ENCODE measurements around the gene XPR1.
"Not testable (repeated sequence)": the region's sequence is repeated elsewhere in the genome, so short reads cannot be mapped to it uniquely, and the experiment has no call there.

The XPR1 gene

DNA sequence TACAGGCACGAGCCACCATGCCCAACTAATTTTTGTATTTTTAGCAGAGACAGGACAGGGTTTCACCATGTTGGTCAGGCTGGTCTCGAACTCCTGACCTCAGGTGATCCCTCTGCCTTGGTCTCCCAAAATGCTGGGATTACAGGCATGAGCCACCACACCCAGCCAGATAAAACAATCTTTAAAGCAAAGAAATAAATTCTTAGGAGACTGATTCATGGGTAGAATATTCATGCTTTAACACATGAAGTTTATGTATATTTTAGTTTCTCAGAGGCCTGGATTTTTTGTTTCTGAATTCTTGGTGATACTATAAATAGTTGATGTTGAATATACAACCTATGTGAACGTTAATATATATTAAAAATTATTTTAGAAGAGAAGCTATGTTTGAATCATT, 153.5 kb downstream of the XPR1 start:
- DNase-seq (ENCODE audit: low read depth in 2 of 2): no peak

DNA sequence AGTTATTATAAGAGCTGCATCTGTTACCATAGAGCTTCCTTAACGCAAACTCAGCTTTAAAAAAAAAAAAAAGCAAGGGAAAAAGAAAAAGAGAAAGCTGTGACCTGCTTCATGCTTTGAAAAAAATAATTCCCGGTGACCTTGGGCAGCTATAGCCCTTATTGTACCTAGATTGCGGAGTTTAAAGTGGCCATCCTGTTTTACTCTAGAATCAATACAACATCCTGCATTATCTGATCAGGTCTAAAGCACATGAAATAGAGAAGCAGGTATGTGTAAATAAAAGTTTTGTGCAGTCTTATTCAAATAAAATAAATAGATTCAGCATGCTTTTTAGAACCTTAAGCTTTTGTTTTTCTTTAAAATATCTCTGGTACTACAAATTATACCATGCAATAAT, 154.1 kb downstream of the XPR1 start:
- no peak for DNase-seq (ENCODE audit: low read depth in 2 of 2)

DNA sequence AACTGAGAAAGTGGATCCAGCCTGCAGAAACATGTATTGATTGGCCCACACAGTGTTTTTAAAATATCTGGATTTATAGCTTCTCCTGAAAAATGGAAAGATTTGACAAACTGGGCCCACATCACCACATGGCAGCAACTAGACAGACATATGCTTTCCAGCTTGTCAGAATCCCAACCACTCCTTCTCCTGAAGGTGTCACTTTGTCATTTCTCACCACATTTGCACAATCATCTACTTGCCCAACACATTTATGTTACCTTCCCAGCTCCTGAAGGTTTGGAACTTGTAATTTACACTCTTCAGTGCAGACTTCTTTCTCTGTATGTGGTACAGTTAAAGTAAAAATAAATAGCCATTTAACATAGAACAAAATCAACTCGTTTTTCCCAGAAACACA, 154.8 kb downstream of the XPR1 start:
- DNase-seq (ENCODE audit: low read depth in 2 of 2): no peak

DNA sequence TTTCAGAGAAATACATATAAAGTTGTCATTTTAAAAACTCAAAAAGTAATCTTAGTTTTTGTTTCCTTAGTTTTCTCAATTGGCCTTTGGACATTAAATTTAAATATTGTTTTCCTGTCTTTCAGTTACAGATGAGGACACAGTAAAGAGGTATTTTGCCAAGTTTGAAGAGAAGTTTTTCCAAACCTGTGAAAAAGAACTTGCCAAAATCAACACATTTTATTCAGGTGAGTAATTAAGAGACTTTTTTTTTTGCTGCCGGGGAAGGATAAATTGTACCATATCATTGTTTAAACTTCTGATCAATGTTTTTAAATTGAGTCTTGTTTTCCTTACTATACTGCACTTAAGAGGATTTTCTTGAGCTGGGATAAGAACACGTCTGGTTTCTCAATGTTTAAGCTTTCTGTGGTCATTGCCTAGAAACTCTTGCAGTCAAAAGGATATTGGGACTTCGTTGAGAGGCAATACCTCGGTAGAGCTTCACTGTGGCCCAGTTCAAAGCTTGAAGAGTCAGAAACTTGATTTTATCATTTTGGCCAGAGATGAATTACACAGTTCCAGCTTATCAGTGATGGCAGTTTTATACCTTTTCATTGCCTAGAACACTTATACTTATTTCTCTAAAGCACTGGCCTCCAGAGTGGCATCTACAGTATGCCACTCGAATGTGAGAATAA, 155.9 kb downstream of the XPR1 start:
- DNase-seq (ENCODE audit: low read depth in 2 of 2): no peak

DNA sequence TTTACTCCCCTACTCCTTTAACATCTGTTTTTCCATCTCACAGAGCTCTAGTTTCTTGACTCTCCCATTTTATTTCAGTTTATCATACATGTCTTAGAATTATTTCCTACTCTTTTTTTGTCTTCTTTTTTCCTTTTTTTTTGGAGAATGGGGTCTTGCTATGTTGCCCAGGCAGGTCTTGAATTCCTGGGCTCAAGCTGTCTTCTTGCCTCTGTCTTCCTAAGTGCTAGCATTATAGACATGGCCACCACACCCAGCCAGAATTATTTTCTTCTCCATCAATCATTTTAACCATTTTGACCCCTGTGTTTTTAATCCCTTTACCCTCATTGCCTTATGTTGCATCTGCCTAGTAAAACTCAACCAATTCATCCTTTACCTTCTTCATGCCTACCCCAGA, 157.6 kb downstream of the XPR1 start:
- no peak for DNase-seq (ENCODE audit: low read depth in 2 of 2)

DNA sequence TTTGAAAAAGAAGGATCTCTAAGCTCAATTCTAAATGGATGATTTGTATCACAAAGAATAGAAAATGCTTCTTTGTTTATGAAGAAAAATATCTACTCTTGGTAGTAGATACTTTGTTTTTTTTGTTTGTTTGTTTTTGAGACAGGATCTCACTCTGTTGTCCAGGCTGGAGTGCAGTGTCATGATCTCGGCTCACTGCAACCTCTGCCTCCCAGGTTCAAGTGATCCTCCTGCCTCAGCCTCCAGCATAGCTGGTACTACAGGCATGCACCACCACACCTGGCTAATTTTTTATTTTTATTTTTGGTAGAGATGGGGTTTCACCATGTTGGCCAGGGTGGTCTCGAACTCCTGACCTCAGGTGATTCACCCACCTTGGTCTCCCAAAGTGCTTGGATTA, 159.3 kb downstream of the XPR1 start:
- DNase-seq (ENCODE audit: low read depth in 2 of 2): not testable (repeated sequence)

DNA sequence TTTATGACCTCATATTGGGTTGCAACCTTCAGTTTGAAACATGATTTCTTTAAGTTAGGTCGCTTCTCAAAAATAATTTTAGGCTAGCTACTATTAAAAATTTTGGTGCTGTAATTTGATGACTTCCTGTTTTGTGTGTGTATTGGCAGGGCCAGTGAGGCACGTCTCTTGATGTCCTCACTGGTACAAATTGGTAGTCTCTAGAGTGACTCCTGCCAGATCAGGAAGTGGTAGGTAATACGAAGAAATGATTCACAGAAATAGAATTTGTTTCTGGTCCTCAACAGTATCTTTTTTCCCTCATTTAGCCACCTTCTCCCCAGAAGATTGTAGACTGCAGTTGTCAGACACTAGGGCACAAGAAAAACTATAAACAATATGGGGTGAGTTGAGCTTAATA, 160.0 kb downstream of the XPR1 start:
- no peak for DNase-seq (ENCODE audit: low read depth in 2 of 2)

DNA sequence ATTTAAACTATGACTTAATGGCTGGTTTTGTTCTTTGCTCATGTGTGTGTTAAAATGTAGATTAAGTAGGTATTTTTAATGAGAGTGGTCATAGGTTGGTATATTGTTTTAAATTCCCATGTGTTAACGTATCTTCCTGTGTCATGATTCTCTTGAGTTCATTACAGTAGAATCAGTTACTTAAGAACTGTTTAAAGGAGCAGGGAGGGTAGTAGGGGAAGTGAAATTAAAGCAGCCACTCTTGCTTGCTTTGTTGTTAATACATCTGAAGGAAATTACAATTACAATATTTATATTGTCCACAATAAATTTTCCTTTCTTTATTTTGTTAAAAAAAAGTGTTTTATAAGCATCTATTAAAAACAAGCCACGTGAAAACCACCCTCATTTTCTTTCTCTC, 161.6 kb downstream of the XPR1 start:
- no peak for DNase-seq (ENCODE audit: low read depth in 2 of 2)

DNA sequence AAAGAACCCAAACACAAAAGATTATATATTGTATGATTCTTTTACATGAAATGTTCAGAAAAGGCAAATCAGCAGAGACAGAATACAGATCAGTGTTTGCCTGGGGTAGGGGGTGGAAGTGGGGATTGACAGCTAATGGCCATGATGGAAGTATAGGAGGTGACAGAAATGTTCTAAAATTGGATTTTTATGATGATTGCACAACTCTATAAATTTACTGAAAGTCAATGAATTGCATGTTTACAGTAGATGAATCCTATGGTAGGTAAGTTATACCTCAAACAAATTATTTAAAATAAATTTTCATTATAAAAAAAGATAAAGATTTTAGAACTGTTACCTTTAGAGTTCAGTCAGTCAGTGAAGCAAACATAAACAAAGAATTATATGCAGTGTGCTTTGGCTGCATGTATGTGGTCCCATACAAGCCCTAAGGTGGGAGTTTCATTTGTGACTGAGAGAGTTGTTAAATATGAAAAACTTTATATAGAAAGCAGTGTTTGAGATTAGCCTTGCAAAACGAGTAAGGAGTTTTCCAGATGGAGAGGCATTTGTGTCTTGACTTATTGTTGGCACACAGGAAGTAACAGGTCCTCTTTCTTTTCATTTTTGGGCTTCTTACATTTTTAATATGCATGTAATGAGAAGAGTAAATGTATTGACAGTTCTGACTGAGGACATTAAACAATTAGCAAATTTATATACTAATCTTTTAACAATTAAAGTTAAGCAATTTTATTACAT, 165.2 kb downstream of the XPR1 start:
- DNase-seq (ENCODE audit: low read depth in 2 of 2): no peak

DNA sequence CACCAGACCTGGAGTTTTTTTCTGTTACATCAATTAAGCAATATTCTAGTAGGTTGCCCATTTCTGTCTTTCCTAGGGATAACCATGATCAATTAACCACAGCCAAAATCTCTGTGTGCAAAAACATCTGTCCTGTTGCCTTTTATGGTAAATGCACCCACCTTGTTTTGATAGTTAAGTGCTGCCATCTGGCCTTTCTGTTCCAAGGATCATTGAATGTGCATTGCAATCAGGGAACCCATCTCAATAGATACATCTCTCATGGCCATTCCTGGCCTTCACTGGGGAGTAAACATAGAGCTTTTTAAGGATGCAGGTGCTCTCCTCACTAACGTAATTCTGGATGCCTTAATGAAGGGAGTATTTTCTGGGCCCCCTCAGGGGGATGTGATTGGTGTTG, 169.1 kb downstream of the XPR1 start:
- no peak for DNase-seq (ENCODE audit: low read depth in 2 of 2)

DNA sequence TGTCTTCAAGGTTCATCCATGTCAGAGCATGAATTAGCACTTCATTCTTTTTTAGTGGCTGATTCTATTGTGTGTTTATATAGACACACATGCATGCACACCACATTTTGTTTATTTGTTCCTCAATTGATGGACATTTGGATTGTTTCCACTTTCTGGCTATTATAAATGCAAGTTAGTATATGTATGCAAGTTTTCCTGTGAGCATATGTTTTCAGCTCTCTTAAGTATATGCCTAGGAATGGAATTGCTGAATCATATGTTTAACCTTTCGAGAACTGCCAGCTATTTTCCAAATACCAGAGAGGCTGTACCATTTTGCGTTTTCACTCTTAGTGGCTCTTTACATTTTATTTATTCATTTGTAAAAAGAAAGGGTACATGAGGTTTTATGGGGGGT, 171.0 kb downstream of the XPR1 start:
- DNase-seq (ENCODE audit: low read depth in 2 of 2): no peak

DNA sequence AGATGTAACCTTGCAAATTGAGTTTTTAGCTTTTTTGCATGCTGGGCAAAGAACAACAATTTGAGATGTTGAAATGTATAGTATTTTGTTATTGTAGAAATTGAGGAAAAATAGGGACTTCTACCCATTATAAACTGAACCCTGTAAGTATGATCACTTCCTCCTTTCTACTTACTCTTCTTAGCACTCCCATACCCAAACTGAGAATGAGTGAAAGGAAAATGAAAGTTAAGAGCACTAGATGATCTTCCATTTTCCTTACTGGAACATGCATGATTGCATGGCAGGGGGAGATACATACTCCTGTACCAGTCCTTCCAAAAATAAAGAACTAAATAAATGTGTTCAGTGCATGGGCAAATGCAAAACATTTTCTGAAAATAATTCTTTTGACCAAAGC, 173.5 kb downstream of the XPR1 start:
- DNase-seq (ENCODE audit: low read depth in 2 of 2): no peak

DNA sequence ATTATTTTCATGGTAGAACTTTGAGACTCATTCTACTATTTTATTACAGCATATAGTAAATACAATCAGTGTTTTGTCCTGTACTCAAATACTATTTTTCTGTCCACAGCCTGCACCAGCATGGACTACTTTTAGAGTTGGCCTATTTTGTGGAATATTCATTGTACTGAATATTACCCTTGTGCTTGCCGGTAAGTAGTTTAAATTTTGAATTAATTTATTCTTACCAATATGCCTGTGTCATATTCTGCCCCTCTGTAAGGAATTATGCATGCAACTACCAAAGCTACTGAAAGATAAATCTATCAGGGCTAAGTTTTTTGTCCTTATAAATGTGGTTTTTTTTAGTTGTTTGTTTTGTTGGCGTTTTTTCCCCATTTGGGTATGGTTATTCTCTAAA, 179.5 kb downstream of the XPR1 start:
- DNase-seq (ENCODE audit: low read depth in 2 of 2): no peak

DNA sequence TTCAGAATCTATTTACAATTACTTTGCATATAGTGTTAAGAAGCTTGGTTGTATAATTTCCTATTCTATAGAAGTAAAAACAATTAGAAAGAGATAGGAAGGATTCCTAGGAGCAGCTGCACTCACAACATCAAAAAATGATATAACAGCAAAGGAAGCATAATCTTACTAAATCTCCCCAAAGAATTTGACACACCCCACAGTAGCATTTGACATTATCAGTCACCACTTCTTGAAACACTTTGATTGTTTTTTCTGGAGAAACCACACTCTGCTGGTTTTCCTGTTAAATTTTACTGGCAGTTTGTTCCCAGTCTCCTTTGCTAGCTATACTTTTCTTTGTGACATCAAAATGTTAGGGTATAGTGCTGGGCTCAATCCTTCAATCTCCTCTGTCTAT, 180.1 kb downstream of the XPR1 start:
- DNase-seq (ENCODE audit: low read depth in 2 of 2): no peak

DNA sequence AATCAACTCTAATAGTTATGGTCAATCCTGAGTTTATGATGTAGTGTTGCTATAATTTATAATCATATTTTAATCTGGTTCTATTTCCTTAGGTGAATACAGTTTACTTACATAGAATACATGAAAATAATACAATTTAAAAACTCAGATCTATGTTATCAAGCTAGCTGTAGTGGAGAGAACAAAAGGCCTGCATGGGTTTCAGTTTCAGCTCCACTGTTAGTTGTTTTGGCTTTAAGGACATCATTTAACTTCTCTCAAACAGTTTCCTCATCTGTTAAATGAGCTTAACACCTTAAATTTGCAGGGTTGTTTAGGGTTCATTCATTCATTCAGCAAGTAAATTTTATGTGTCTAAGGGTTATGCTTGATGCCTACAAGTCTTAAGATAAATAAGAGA, 182.4 kb downstream of the XPR1 start:
- no peak for DNase-seq (ENCODE audit: low read depth in 2 of 2)

DNA sequence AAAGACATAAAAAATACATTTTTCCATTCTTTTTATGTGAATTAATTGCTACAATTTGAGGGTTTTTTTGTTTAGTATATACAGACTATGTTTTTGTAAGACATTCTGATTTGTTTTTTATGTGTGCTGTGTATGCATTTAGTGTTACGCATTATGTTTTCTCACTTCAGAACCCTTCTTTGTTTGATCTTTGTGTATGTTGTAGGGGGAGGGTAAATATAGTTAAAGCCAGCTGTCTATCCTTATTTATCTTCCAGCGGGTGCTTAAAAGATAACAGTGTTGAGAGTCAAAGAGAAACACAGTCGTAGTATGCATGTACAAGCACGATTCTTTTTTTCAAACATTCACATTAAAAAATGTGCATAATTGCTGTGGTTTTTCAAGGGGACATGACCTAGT, 183.4 kb downstream of the XPR1 start:
- DNase-seq (ENCODE audit: low read depth in 2 of 2): no peak

DNA sequence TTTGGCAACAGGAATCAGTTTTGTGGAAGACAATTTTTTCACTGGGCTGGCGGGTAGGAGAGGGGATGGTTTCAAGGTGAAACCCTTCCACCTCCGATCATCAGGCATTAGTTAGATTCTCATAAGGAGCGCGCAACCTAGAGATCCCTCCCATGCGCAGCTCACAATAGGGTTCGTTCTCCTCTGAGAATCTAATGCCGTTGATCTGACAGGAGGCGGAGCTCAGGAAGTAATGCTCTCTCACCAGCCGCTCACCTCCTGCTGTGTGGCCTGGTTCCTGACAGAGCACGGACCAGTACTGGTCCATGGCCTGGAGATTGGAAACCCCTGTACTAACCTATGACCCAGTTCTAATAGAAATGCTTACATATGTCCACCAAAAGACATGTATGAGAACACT, 184.3 kb downstream of the XPR1 start:
- DNase-seq (ENCODE audit: low read depth in 2 of 2): no peak

DNA sequence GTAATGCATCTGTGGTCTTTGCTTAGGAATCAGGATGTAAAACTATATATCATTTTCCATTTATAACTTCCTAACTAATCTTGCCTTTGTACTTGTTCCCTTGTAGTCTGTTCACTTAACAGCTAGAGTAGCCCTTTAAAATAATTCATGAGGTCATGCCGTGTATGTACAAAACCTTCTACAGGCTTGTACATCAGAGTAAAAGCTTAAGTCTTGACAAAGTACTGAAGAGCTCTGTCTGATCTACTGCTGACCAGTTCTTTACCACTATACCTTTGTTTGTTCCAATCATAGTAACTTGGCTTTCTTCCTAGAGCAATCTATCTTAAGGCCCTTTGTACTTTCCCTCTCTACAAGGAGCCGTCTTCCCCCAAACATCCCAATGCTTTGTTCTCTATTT, 190.1 kb downstream of the XPR1 start:
- DNase-seq (ENCODE audit: low read depth in 2 of 2): no peak

DNA sequence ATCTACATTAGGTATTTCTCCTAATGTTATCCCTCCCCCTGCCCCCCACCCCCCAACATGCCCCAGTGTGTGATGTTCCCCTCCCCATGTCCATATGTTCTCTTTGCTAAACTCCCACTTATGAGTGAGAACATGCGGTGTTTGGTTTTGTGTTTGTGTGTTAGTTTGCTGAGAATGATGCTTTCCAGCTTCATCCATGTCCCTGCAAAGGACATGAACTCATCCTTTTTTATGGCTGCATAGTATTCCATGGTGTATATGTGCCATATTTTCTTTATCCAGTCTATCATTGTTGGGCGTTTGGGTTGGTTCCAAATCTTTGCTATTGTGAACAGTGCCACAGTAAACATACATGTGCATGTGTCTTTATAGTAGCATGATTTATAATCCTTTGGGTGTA, 199.7 kb downstream of the XPR1 start:
- DNase-seq (ENCODE audit: low read depth in 2 of 2): not testable (repeated sequence)

DNA sequence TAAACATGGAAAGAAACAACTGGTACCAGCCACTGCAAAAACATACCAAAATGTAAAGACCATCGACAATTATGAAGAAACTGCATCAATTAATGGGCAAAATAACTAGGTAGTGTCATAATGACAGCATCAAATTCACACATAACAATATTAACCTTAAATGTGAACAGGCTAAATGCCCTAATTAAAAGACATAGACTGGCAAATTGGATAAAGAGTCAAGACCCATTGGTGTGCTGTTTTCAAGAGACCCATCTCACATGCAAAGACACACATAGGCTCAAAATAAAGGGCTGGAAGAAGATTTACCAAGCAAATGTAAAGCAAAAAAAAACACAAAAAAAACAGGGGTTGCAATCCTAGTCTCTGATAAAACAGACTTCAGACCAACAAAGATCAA, 201.4 kb downstream of the XPR1 start:
- DNase-seq (ENCODE audit: low read depth in 2 of 2): not testable (repeated sequence)

DNA sequence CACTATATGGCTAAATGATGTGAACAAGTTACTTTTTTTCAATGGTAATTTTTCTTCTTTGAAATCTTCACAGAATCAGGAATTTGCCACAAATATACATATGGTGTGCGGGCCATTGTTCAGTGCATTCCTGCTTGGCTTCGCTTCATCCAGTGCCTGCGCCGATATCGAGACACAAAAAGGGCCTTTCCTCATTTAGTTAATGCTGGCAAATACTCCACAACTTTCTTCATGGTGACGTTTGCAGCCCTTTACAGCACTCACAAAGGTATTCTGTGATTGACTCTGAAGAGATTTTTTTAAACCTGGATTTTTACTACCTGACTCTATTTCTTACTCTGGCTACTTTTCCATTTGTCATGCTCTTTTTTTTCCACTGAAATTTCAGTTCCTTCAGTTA, 204.6 kb downstream of the XPR1 start:
- no peak for DNase-seq (ENCODE audit: low read depth in 2 of 2)

DNA sequence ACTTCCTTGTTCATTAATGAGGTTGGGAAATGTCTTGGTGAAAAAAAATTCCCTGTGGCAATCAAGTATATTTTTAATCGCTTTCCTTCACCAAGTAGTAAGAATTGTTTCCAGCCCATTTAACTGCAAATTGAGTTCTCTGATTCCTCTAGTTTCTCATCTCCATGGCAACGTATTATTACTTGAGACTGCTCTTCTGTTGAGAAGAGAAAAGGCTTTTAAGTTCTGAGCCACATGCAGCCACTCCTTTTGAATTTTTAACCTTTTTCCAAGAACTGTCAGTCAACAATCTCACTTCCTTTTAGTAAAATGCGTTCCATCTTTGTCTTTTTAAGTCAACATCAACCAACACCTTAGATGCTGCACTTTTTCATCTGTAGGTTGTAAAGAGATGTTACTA, 205.2 kb downstream of the XPR1 start:
- DNase-seq (ENCODE audit: low read depth in 2 of 2): no peak

DNA sequence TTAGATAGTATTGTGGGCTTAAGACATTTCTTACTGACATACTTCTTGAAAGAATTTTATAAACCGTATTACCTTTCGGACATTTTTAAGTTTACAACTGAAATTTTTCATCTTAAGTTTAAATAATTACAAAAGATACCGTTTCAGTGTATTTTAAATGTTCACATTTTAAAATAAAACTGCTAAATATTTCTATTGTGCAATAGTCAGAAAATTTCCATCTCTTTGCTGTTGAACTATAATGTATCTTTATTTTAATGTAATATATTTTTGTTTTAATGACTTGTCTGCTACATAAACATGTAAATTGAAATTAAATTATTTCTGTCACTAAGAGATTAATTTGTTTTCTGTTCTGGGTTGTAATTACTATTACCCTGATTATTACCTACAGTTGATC, 206.7 kb downstream of the XPR1 start:
- DNase-seq (ENCODE audit: low read depth in 2 of 2): no peak

DNA sequence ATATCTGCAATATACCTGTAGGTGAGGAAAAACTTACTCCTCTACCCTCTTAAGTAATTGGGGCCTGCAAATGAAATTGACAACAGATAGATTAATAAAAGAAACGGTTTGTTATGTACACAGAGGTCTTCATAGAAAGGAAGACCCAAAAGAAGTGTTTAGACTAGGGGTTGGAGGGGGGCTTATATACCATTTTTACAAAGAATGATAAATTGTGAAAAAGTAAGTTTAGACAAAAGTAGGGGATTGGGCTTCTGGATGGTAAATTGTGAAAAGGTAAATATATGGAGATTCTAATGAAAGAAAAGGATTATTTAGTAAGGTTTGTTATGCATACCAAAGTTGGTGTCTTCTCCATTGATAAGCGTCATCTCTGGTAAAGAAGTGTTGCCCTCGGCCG, 207.7 kb downstream of the XPR1 start:
- no peak for DNase-seq (ENCODE audit: low read depth in 2 of 2)

Data from stimulated activated CD4-positive, alpha-beta T cell treated with anti-CD3 and anti-CD28 coated beads, Interleukin-4, amount 100 ng/mL, for 48 hours (primary cell).